GM19240 (cell line): ENCODE measurements around the gene RNF220.

Experiments used
- DNase-seq: peaks from one replicate; pipeline ENCODE4 v3.0.0; 2011; ENCODE audit warnings: low spot score; ENCODE audit not compliant: insufficient read length

The RNF220 gene

GRCh38 chr1:44519035-44519676 lies 114.1 kb downstream of the RNF220 start:
- no peak for DNase-seq

GRCh38 chr1:44521378-44522080 lies 116.5 kb downstream of the RNF220 start:
- no peak for DNase-seq

GRCh38 chr1:44523593-44524591 lies 118.8 kb downstream of the RNF220 start:
- DNase-seq: no peak

GRCh38 chr1:44524655-44525500 lies 119.8 kb downstream of the RNF220 start:
- DNase-seq: no peak

GRCh38 chr1:44526295-44527073 lies 121.4 kb downstream of the RNF220 start:
- no peak for DNase-seq

GRCh38 chr1:44531785-44532566 lies 126.9 kb downstream of the RNF220 start:
- DNase-seq: no peak

GRCh38 chr1:44532567-44532944 lies 127.5 kb downstream of the RNF220 start:
- DNase-seq: no peak

- no peak for DNase-seq
These were observed 129.7 kb downstream of the RNF220 start for GRCh38 chr1:44534771-44535170.

GRCh38 chr1:44536357-44537209 lies 131.5 kb downstream of the RNF220 start:
- no peak for DNase-seq

GRCh38 chr1:44537538-44537937 lies 132.5 kb downstream of the RNF220 start:
- no peak for DNase-seq

GRCh38 chr1:44537956-44538355 lies 132.9 kb downstream of the RNF220 start:
- DNase-seq: no peak

- DNase-seq: no peak
These were observed 135.1 kb downstream of the RNF220 start for GRCh38 chr1:44539991-44540730.

- DNase-seq: no peak
These were observed 137.5 kb downstream of the RNF220 start for GRCh38 chr1:44542420-44543063.

- no peak for DNase-seq
These were observed 138.1 kb downstream of the RNF220 start for GRCh38 chr1:44543064-44543744.

- DNase-seq: no peak
These were observed 138.7 kb downstream of the RNF220 start for GRCh38 chr1:44543786-44544185.

- no peak for DNase-seq
These were observed 139.9 kb downstream of the RNF220 start for GRCh38 chr1:44544960-44545359.

GRCh38 chr1:44545961-44546360 lies 140.9 kb downstream of the RNF220 start:
- no peak for DNase-seq
